Midbrain (tissue), 1 donor: ENCODE data around the gene SPIRE1.
"Not testable (repeated sequence)": the region's sequence is repeated elsewhere in the genome, so short reads cannot be mapped to it uniquely, and the experiment has no call there.

ENCODE experiments used
- DNase-seq: peaks from one replicate; lab custom pipeline; 2025; lab: John Stamatoyannopoulos, UW

Gene SPIRE1

DNA sequence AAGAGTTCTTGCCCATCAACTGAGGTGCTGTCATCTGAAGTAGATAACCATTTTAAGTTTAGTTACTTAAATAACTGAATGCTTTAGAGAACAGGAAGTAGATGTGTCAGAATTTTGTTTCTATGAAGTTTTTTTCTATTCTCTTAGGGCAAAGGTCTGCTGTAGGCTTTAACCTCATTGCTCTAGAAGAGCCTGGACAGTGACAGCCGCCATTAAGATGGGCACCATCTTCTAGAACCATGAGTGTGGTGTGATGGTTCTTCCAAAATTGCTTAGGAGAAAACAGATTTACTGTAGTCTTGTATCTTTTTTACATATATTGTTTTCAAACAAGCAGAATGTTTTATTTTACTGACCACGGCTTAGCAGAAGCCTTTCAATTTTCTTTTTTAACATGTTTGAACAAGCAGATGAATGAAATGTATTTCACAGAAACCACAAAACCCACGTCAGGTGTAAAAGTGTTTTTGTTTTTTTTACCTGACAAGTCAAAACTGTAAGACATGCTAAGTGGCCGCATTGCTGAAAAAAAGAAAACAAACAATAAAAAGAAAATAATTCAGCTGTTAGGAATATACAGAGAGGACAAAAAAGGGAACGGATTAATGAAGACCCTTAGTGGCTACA lies 172.3 kb downstream of the SPIRE1 start:
- no peak for DNase-seq

DNA sequence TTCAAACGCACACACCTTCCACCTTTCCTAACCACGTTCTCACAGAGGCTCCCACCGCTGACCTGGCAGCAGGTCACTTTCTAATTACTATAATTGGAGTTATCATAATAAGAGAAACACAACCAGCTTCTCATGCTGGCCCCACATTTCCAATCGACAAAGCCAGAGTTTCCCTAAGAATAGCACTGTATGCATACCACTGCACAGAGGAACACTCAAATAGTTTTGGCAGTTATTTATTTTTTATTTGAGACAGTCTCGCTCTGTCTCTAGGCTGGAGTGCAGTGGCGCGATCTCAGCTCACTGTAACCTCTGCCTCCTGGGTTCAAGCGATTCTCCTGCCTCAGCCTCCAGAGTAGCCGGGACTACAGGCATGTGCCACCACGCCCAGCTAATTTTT lies 176.0 kb downstream of the SPIRE1 start:
- DNase-seq = not testable (repeated sequence)

DNA sequence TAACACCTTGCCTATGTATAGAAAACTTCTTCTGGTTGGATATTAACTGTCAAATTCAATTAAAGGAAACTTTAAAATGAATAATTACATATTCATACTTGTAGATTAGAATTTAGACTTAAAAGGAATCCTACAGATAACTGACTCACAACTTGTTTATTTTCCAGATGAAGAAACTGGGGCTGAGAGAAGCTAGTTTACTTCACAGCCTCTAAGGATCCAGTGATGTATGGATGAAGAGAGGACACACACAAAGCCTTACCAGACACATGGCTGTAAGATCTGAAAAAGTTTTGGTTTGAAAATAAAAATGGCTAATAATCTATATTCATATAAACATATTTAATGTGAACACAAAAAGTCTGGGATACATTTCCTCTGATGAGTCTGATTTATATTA lies 177.9 kb downstream of the SPIRE1 start:
- DNase-seq = no peak

DNA sequence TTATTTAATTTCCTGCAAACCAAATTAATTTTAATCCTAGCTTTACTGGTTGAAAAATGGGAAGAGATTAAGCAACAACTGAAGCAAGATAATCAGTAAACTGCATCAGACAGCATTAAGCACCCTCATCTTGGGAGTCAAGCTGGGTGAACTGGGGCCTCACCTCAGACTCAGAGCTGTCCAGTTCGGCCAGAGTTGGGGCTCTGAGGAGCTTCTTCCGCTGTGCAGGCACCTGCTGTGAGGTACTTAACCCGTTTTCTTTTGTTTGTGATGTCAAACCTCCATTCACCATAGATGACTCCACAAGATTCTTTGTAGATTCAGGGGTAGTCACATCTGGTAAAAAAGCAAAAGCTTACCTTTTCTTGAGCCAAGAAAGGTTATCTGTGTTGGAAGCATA lies 178.4 kb downstream of the SPIRE1 start:
- DNase-seq = no peak

DNA sequence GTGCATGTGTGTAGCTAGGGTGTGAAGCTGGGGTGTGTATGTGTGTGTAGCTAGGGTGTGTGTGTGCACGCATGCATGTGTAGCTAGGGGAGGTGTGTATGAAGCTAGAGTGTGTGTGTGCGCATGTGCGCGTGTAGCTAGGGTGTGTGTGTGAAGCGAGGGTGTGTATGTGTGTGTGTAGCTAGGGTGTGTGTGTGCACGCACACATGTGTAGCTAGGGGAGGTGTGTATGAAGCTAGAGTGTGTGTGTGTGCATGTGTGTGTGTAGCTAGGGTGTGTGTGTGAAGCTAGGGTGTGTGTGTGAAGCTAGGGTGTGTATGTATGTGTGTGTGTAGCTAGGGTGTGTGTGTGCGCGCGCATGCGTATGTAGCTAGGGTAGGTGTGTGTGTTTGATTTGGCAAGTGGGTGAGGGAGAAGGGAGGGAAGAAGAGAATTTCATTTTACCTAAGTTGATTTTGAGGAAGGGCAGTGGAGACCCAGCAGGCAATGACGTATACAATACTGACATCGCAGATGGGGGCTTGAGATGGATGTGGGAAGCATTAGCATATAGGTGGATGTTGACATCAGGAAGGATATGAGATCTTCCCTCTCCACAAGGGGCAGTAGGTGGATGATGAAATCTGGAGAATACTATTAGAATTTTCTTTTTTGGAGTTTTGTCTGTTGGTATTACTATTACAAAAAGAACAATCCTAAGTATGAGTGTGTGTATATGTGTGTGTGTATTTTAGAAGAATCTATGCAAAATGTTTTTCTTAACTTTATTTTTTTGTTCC lies 179.4 kb downstream of the SPIRE1 start:
- no peak for DNase-seq

DNA sequence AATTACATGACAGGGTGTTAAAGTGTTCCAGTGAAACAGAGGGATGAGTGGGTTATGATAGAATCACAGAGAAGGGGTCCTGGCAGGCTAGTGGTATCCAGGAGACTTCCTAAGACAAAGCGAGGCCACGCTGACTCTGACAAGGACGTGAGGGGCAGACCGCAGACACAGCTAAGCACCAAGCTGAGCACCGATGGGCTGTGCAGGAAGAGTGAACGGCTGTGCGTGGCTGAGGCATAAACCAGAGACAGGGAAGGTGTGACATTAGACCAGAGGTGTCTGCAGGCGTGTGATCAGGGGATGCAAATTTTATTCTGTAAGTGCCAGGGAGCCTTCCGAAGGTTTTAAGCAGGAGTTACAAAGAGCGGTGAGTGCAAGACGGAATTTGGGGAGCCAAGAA lies 180.3 kb downstream of the SPIRE1 start:
- no peak for DNase-seq

DNA sequence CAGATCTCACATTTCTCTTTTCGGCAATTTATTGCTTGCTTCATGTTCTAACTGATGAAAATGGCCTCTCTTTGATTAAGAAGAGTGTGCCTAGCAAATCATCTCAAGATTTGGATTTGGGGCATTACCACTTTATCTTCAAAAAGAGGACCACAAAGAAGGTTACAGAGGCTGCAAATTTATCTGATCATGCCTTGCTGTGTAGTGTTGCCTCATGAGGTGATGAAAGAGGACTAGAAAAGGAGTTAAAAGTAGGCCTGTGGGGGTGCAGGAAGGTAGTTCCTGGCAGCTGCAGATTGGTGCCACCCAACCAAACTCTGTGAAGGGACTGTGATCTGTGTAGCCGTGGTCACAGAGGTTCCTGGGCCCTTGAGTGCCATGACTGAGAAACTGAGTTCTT lies 181.0 kb downstream of the SPIRE1 start:
- no peak for DNase-seq

DNA sequence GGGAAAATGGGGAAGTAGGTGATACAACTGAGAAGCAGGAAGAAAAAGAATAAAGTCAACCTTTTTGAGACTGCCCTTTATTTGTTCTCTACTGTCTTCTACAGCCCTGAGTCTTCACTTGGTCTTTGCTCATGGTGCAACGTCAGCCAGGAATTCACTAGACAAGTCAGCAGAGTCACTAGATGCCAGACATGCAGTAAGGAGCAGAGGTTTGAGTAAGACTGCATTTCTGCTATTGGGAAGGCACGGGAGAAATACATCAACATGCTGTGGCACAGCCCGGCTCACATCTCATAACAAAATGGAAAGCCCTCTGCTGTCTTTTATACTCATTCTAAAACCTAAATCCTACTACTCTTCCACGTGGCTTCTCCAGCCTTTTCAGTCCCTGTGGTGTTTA lies 183.0 kb downstream of the SPIRE1 start:
- DNase-seq = no peak

DNA sequence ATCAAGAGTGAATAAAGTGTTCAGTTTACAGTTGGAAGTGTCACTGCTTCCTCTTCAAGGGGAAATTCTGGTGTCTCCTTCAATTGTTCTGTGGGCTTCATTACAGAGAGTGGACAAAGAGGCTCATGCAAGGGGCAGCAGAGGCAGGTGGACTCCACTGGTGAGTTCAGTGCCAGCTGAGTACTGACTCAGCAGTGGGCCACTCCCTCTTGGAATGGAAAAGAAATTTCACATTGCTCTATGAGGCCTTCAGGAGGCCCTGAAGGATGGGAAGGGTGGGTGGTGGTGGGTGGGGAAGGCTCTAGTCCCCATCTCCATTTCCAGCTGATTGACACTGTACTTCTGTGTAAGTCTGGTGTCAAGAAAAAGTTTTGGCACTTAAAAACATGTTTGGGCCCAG lies 183.8 kb downstream of the SPIRE1 start:
- DNase-seq = no peak

DNA sequence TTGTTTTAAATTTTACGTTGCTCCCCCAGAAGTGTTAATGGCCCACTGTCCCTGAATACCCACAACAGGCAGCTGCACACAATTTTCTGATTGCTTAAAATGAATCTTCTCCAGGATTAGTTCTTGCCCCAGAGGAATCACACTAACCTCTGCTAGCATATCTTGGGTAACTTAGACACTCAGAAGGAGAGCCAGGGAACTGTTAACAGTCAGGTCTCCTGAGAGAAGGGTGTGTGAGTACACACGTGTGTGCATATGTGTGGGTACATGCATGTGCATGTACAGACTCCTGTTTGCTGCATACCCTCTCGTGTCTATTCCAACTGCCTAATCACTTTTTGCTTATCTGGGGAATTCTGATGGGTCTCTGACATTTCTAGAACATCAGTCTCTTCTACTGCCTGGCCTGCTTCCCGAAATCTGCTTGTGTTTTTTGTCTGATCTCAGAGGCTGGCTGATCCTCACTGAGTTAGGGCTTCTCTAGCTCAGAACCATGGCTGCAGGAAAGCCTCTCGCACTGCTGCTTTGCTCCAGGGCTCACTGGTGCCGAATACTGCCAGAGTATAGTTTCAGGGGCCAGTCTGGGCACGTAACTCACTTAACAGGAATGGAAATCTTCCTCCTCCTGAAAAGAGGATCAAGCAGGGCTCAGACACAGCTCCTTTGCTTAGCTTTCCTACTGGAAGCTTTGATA lies 187.4 kb downstream of the SPIRE1 start:
- DNase-seq = peak; percentile 34

DNA sequence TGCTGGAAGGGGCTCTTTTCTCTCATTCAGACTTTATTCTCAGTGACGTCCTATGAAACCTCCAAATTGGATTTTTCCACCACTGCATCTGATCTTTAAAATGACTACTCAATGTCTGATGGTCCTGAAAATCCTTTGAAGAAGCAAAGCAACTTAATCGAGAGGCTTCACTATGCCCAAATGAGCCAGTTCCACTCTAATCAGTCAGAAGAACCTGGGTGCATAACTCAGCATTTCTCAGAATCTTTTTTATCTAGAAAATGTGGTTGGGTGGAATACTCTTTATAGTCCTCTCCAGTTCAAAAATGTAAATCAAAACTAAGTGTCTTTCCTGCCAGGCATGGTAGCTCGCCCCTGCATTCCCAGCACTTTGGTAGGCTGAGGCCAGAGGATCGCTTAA lies 189.5 kb downstream of the SPIRE1 start:
- no peak for DNase-seq

DNA sequence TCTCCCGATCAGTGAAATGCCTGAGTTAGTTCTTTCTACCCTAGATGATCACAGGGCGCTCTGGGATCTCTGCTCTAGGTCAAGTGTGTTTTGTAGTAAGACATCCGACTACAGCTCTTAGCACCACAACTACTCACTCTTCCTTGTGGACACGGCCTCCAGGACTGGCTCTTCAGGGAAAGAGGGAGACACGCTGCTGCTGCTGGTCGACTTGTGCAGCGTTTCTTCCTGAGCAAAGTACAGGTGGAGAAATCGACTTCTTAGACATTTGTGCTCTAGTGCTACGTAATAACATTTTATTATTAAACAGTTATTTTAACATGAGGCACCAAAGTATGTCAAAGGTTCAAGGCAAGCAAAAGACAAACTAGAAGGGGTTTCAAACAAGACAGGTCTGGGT lies 193.2 kb downstream of the SPIRE1 start:
- DNase-seq = no peak

DNA sequence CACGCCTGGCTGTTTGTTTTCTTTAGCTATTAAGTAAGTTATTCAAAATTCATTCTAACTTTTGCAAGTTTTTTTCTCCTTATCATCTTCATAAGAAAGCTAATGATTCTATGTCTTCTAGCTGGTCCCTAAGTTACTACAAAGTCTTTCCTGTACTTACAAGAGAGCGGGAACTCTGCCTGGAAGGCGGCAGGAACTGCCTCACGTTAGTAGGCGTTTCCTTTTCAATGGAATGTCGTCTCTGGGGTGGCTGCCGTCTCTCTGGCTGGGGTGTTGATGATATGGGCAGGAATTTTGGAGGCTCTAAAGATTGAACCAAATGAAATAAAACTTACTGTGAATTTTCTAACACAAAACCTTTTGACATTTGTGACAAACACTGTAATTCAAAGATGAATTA lies 194.7 kb downstream of the SPIRE1 start:
- DNase-seq = no peak

DNA sequence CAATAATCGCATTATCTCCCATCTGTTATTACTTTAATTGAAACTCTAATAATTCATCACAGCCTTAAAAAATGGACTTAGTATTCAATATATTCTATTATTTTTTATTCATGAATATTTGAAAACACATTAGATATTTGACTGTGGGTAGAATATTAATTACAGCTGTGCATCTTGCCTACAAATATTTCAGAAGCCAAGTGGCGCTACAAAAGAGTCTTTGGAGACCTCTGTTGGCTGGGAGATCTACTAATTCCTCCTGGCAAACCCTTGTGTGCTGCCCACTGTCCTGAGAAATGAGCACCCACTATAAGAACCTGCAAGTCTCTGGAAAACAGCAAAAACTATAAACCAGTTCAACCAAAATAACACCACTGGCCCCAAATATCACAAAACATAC lies 195.7 kb downstream of the SPIRE1 start:
- DNase-seq = peak; percentile 55

DNA sequence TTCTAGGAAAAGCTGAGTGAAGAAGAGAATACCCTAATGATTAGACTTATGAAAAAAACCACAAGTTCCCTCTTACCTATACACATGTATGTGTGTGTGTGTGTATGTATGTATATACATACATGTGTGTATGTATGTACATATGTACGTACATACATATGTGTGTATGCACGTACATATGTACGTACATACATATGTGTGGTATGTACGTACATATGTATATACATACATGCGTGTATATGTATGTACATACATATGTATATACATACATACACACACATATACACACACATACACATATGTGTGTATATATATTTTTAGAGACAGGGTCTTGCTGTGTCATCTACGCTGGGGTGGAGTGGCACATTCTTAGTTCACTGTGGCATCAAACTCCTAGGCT lies 196.6 kb downstream of the SPIRE1 start:
- DNase-seq = no peak

DNA sequence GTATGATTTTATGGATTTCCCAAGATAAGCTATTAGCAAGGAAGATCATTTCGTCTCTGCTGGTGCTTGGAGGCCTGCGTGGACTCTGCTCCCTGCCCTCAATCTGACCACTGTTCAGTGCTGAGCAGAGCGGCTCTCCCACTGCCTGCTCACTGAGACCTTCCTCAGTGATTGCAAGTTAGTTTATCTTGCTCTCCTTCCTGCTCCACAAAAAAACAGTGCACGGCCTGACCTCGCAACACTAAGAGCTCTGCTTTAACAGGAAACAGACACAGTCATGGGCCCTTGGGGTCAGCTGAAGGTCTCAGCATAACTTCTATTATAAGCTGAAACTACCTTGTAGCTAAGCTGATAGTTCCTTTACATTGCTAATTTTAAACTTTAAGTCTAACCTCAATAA lies 197.0 kb downstream of the SPIRE1 start:
- no peak for DNase-seq

DNA sequence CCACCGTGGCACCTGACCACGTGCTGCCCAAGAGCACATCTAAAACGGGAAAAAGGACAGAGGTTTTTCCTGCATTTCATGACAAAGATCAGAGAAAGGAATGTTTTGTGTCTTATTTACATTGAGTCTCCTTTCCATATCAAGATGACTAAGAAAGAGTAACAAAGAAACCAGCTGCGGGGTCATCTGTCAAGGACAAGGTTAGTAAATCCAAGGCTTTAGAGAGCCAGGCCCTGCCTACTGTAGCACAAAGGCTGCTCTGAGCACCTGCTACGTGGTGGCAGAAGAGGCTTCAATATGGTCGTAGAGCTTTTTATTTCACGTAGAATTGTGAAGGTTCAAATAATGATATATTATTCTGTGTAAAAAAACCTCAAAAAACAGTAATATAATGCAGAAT lies 199.1 kb downstream of the SPIRE1 start:
- no peak for DNase-seq

DNA sequence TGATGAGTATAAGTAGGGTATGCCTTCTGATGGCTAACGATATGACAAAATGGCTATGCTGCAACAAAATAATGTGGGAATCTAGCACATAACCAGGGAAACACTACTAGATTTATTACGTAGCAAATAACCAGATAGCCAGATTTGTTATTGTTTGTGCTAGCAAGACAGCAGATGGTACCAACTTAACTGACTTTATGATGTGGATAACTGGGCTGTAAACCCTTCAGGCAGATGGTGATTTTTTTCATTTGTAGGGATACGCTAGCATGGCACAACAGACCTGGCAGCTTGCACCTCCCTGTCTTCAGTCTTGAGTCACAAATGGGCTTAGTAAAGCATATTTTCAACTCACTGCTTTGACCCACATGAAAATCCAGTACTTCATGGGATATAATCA lies 201.5 kb downstream of the SPIRE1 start:
- no peak for DNase-seq

DNA sequence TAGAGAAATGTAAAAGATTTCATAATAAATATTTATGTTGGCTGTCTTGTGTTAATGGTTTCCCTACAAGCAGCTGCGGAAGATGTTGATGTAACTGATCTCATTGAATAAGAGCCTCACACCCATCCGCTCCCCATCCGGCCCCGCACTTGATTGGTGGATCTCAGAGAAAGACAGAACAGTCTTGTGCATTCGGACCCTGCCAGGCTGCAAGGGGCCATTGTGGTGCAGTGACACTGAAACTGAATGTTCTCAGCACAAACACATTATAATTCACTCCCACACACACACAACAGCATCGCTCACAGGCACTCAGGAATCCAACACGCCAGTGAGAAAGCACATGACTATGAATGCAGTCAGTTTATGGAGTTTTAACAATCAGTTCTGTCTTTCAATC lies 202.4 kb downstream of the SPIRE1 start:
- DNase-seq = peak; percentile 94

DNA sequence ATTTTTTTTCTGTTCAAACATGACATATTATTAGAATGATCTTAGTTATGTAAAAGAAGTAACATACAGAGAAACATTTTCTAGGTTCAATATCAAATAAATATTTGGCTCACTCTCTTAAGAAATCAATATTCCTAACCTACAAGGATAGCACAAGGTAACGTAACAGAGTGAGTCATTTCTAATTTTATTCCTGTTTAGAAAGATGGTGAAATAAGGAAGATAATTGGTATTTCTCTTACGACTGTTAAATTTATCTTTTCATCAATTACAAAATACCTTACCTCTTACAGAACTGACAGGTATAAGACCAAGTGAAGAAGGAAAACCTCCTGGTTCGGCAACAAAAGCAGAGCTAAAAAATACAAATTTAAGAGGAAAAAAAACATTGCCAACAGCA lies 205.1 kb downstream of the SPIRE1 start:
- no peak for DNase-seq

DNA sequence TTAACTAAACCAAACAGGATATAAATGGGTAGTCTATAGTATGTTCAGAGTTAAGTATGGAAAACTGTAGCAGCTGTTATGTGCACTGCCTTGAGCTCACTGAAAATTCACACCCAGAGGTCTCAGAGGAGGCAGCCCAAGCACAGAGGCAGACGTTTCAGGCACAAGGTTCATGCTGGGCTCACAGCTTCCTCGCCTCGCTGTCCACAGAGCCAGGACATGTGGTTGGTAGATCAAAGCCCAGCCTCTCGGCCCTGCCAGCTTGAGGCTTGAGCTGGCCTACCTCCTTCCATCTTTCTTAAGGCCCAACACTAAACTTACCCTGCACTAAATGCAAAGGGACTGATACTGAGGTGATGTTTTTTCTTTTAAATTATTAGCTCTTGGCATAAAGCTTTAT lies 206.5 kb downstream of the SPIRE1 start:
- DNase-seq = no peak

DNA sequence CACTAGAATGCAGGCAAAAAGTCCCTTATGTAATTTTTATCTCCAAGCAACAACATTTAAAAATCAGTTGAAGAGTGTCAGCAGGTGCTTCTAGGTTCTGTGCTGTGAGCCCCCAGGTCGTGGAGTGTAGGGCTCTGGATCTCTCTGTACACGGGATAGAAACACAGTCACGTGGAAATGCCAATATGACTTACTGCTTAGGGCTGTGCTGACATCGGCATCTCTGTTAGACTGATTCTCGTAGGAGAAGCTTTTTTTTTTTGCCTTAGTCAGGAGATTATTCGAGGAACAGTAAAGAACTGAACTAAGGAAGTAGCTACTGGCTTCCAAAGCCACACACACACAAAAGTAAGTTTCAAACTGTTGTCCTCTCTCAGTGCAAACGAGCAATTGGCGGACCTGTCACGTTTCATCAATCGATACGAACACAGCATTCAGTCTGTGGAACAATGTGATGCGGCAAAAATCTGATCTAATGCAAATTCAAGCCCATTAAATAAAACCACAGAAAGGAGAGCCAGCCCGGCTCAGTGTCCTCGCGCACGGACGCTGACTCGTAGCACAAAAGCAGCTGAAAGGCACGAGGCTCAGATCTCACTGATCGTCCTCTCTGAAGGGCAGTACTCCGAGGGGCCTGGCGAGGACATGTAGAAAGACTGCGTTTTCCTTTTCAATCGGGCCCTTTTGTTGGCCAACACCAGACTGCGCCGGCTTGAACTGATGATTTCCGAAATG lies 208.7 kb downstream of the SPIRE1 start:
- no peak for DNase-seq

DNA sequence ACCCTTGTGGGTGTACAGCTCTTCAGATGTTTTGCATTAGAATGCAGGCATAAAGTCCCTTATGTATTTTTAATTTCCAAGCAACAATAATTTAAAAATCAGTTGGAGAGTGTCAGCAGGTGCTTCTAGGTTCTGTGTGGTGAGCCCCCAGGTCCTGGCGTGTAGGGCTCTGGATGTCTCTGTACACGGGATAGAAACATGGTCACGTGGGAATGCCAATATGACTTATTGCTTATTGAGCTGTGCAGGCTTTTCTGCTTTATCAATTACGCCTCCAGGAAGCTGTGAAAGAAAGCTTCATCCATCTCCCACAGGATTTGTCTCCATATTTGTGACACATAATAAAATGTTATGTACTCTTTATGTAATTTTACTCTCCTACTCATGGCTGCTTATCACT lies 212.4 kb downstream of the SPIRE1 start:
- DNase-seq = no peak
